C4-2B (cell line): ENCODE data around the gene FEZF1.

Experiments used
- H3K27ac ChIP-seq: fragments of 450-650 bp; 2 replicates; pipeline ENCODE4 v1.5.1; 2017
- CTCF ChIP-seq: fragments of 450-650 bp; conservative IDR thresholded peaks from 2 replicates; pipeline ENCODE4 v1.5.1; 2017; ENCODE audit warnings: mild to moderate bottlenecking
- ZFX ChIP-seq: fragments of 450-650 bp; IDR thresholded peaks from 2 replicates; pipeline ENCODE4 v1.6.1; 2017

Gene FEZF1

GRCh38 chr7:122304319-122304975, at the start of gene FEZF1:
Gene FEZF1, minus strand, starts transcription at chr7:122304750. Its CDS starts 313 bp downstream, at chr7:122304437.
- TF ChIP-seq CTCF: no peak
- no peak for TF ChIP-seq ZFX
- peak within 1 kb of the TSS; percentile 30 for H3K27ac ChIP-seq

GRCh38 chr7:122352454-122352853, 47.9 kb upstream of the FEZF1 start:
- TF ChIP-seq CTCF (no peak), ZFX (no peak)
- no peak overlapping the region for H3K27ac ChIP-seq

GRCh38 chr7:122350701-122351100, 46.2 kb upstream of the FEZF1 start:
- no peak for TF ChIP-seq ZFX
- peak; percentile 13; the same call in 1 of the 2 replicates for TF ChIP-seq CTCF

GRCh38 chr7:122344303-122344620, 39.7 kb upstream of the FEZF1 start:
- TF ChIP-seq ZFX (no peak), CTCF (no peak)
- no peak overlapping the region for H3K27ac ChIP-seq

More at GRCh38 chr7:122350701-122351100, 46.2 kb upstream of the FEZF1 start:
- no peak overlapping the region for H3K27ac ChIP-seq

GRCh38 chr7:122343601-122344302, 39.2 kb upstream of the FEZF1 start:
- TF ChIP-seq CTCF (no peak), ZFX (no peak)
- no peak overlapping the region for H3K27ac ChIP-seq

- no peak for TF ChIP-seq ZFX
- TF ChIP-seq CTCF: no peak
- no peak overlapping the region for H3K27ac ChIP-seq
Observed at GRCh38 chr7:122340427-122340826, 35.9 kb upstream of the FEZF1 start.

GRCh38 chr7:122339145-122339904, 34.8 kb upstream of the FEZF1 start:
- TF ChIP-seq ZFX (no peak), CTCF (no peak)
- H3K27ac ChIP-seq: no peak overlapping the region
